ENCODE measurements around the gene OLFM3. TPM values are rescaled to one million over a fixed set of nuclear protein-coding genes. Genes with fewer than 3 reads are reported as not detected.

Gene OLFM3
- total RNA-seq, 4 donors from 2014 or later = not detected

- H3K4me3 ChIP-seq (ENCODE audit: low read depth, poor library complexity, severe bottlenecking) = no peak overlapping the region
- 0% methylated on average over 1 of the region's 1 CpG for WGBS, 2 donors
- intact Hi-C loops (cut with DNase I; ENCODE audit: low total_unique reads) = no loop called here
- DNase-seq (ENCODE audit: low spot score in 2 of 2) = no peak
- TF ChIP-seq POLR2A (IDR thresholded peaks at IDR 0.05) (no peak), CTCF (IDR thresholded peaks at IDR 0.05) (no peak)
Measured at GRCh38 chr1:101964708-101965107, 32.0 kb downstream of the OLFM3 start.

- H3K4me3 ChIP-seq (ENCODE audit: low read depth, poor library complexity, severe bottlenecking) = no peak overlapping the region
- intact Hi-C loops (cut with DNase I; ENCODE audit: low total_unique reads) = no loop called here
- no peak for DNase-seq (ENCODE audit: low spot score in 2 of 2)
- WGBS, 2 donors = 63 to 80% methylated on average over 2 of the region's 2 CpGs
- TF ChIP-seq POLR2A (IDR thresholded peaks at IDR 0.05) = no peak
- TF ChIP-seq CTCF (IDR thresholded peaks at IDR 0.05) = no peak
Measured at GRCh38 chr1:101960142-101960541, 36.6 kb downstream of the OLFM3 start.

- intact Hi-C loops (cut with DNase I; ENCODE audit: low total_unique reads) = no loop called here
- WGBS, 2 donors = 65 to 72% methylated on average over 3 of the region's 3 CpGs
- no peak for DNase-seq (ENCODE audit: low spot score in 2 of 2)
- no peak for TF ChIP-seq POLR2A (IDR thresholded peaks at IDR 0.05)
- TF ChIP-seq CTCF (IDR thresholded peaks at IDR 0.05) = no peak
- H3K4me3 ChIP-seq (ENCODE audit: low read depth, poor library complexity, severe bottlenecking) = no peak overlapping the region
Measured at GRCh38 chr1:101959456-101959855, 37.3 kb downstream of the OLFM3 start.

- TF ChIP-seq CTCF (IDR thresholded peaks at IDR 0.05) (no peak), POLR2A (IDR thresholded peaks at IDR 0.05) (no peak)
- intact Hi-C loops (cut with DNase I; ENCODE audit: low total_unique reads) = no loop called here
- no peak overlapping the region for H3K4me3 ChIP-seq (ENCODE audit: low read depth, poor library complexity, severe bottlenecking)
- DNase-seq (ENCODE audit: low spot score in 2 of 2) = no peak
Measured at GRCh38 chr1:101957771-101958170, 39.0 kb downstream of the OLFM3 start.

GRCh38 chr1:101953623-101954022 is 43.1 kb downstream of the OLFM3 start:
- intact Hi-C loops (cut with DNase I; ENCODE audit: low total_unique reads) = no loop called here
- no peak for DNase-seq (ENCODE audit: low spot score in 2 of 2)
- TF ChIP-seq CTCF (IDR thresholded peaks at IDR 0.05) (no peak), POLR2A (IDR thresholded peaks at IDR 0.05) (no peak)
- H3K4me3 ChIP-seq (ENCODE audit: low read depth, poor library complexity, severe bottlenecking) = no peak overlapping the region
- 44 to 63% methylated on average over 1 of the region's 1 CpG for WGBS, 2 donors

GRCh38 chr1:101945884-101946283 is 50.8 kb downstream of the OLFM3 start:
- no peak overlapping the region for H3K4me3 ChIP-seq (ENCODE audit: low read depth, poor library complexity, severe bottlenecking)
- no peak for DNase-seq (ENCODE audit: low spot score in 2 of 2)
- intact Hi-C loops (cut with DNase I; ENCODE audit: low total_unique reads) = loop anchor here (5.0 kb wide), 1 partner anchor 174 kb away; no protein-coding TSS in a partner anchor
- WGBS, 2 donors = 55 to 58% methylated on average over 1 of the region's 1 CpG
- TF ChIP-seq POLR2A (IDR thresholded peaks at IDR 0.05) = no peak
- no peak for TF ChIP-seq CTCF (IDR thresholded peaks at IDR 0.05)

All from lower leg skin (tissue), 4 donors.